Measurements from ENCODE around the gene UGDH. TPM values are rescaled to one million over a fixed set of nuclear protein-coding genes. Genes with fewer than 3 reads are reported as not detected.

UGDH gene
- total and polyA plus RNA-seq, 9 of the 15 experiments (the other 6 are each of a cell fraction or from before 2014, with no cell fraction given) = 5.5 to 21.7 (median 16.2) TPM

- H3K9ac ChIP-seq (ENCODE audit: insufficient read depth in 1 of 2, low read depth in 2 of 2, low read length in 2 of 2) = no peak overlapping the region
- ChIA-PET POLR2A (no interaction called here), CTCF (ENCODE audit: low intra/inter-chr PET ratio) (no interaction called here)
- H3K27me3 ChIP-seq (ENCODE audit: control insufficient read depth in 2 of 2, insufficient read depth in 2 of 2, low read length in 2 of 2) = no peaks in the 10 kb centered on the region
- DNase-seq (ENCODE audit: extremely low read depth in 1 of 4, low spot score in 3 of 4) (no peak), FAIRE-seq (no peak), ATAC-seq (no peak)
- no peaks in the 10 kb centered on the region for H3K9me1 ChIP-seq (ENCODE audit: control insufficient read depth, insufficient read depth, low read length)
- H3K4me2 ChIP-seq (ENCODE audit: insufficient read depth, low read length) = no peak overlapping the region
- TF ChIP-seq OTX1 (CRISPR knock-in tag; IDR thresholded peaks at IDR 0.05) (no peak), POLR3A (IDR thresholded peaks at IDR 0.05; ENCODE audit: borderline replicate concordance, extremely low read depth, insufficient read depth, insufficient read length) (no peak), BHLHE40 (IDR thresholded peaks at IDR 0.05; ENCODE audit: low read length) (no peak)
- peaks cover 6% of the 10 kb centered on the region; the same call in 1 of the 3 replicates for H3K36me3 ChIP-seq (ENCODE audit: control insufficient read depth, insufficient read depth, low read length)
- in situ Hi-C loops (cut with MboI) (no loop called here), intact Hi-C loops (cut with micrococcal nuclease) (no loop called here)
- H3K4me1 ChIP-seq (replicated peaks in 1 of 2; ENCODE audit: control insufficient read depth in 2 of 2, insufficient read depth in 2 of 2, low read length in 2 of 2) = no peaks in the 10 kb centered on the region; a peak in 1 of 5 replicates
- H3K9me3 ChIP-seq (replicated peaks; ENCODE audit: control insufficient read depth, insufficient read depth, low read depth, low read length) = no peaks in the 10 kb centered on the region
- no peak overlapping the region for H2AFZ ChIP-seq (ENCODE audit: low read depth, low read length)
- WGBS (ENCODE audit: insufficient coverage, low coverage, missing lambda C conversion rate) = 84% methylated on average over 5 of the region's 5 CpGs
- no TSS peak for BruUV-seq (replicated peaks)
- H3K4me3 ChIP-seq = no peak overlapping the region
- no peak overlapping the region for H3K27ac ChIP-seq (ENCODE audit: extremely low read depth, low read depth, low read length)
- H4K20me1 ChIP-seq (replicated peaks; ENCODE audit: control insufficient read depth, insufficient read depth, low read length) = no peaks in the 10 kb centered on the region
- peaks cover 8% of the 10 kb centered on the region for H3K79me2 ChIP-seq (ENCODE audit: control insufficient read depth, insufficient read depth, low read length)
These were observed 5.9 kb downstream of the UGDH start for GRCh38 chr4:39521253-39521919.

- FAIRE-seq = no peak
- Histone ChIP-seq H3K4me2 (ENCODE audit: insufficient read depth, low read length) (no peak overlapping the region), H4K20me1 (replicated peaks; ENCODE audit: control insufficient read depth, insufficient read depth, low read length) (no peaks in the 10 kb centered on the region), H2AFZ (ENCODE audit: low read depth, low read length) (no peak overlapping the region), H3K36me3 (ENCODE audit: control insufficient read depth, insufficient read depth, low read length) (peaks cover 11% of the 10 kb centered on the region; the same call in 1 of the 3 replicates), H3K4me1 (replicated peaks in 1 of 2; ENCODE audit: control insufficient read depth in 2 of 2, insufficient read depth in 2 of 2, low read length in 2 of 2) (peaks cover 4 to 6% of the 10 kb centered on the region in 2 experiments; a peak in 4 of 5 replicates), H3K9ac (ENCODE audit: insufficient read depth in 1 of 2, low read depth in 2 of 2, low read length in 2 of 2) (no peak overlapping the region), H3K4me3 (no peak overlapping the region), H3K79me2 (ENCODE audit: control insufficient read depth, insufficient read depth, low read length) (no peaks in the 10 kb centered on the region), H3K27me3 (ENCODE audit: control insufficient read depth in 2 of 2, insufficient read depth in 2 of 2, low read length in 2 of 2) (no peaks in the 10 kb centered on the region), H3K27ac (ENCODE audit: extremely low read depth, low read depth, low read length) (no peak overlapping the region), H3K9me1 (ENCODE audit: control insufficient read depth, insufficient read depth, low read length) (no peaks in the 10 kb centered on the region), H3K9me3 (replicated peaks; ENCODE audit: control insufficient read depth, insufficient read depth, low read depth, low read length) (no peaks in the 10 kb centered on the region)
- WGBS (ENCODE audit: insufficient coverage, low coverage, missing lambda C conversion rate) = 97% methylated on average over 6 of the region's 6 CpGs
- ChIA-PET CTCF (ENCODE audit: low intra/inter-chr PET ratio) (no interaction called here), POLR2A (interaction anchor here (1.1 kb wide), 1 partner anchor 9 kb away, joined by 3 read pairs; the partner anchor contains the start of gene UGDH)
- no peak for DNase-seq (ENCODE audit: extremely low read depth in 1 of 4, low spot score in 3 of 4)
- TF ChIP-seq NFYB (IDR thresholded peaks at IDR 0.05; ENCODE audit: extremely low read depth, insufficient read length) (no peak), ZNF121 (CRISPR knock-in tag; conservative IDR thresholded peaks at IDR 0.05) (peak; percentile 52)
- ATAC-seq = no peak
- BruUV-seq (replicated peaks) = no TSS peak
- intact Hi-C loops (cut with micrococcal nuclease) = no loop called here
- in situ Hi-C loops (cut with MboI) = no loop called here
These were observed 8.8 kb downstream of the UGDH start for GRCh38 chr4:39518484-39518883.
